H1 (cell line): ENCODE measurements around the gene PHGDH. TPM values are rescaled to one million over a fixed set of nuclear protein-coding genes. Genes with fewer than 3 reads are reported as not detected.

ENCODE experiments used
- CTCF ChIA-PET: fragments of 300-600 bp; sonication (Branson Sonifier 250); formaldehyde crosslinking; loops from one replicate; lab custom pipeline; 2021; ENCODE audit not compliant: partially characterized antibody; lab: Charles Lee
- POLR2A ChIA-PET: fragments of 300-600 bp; sonication (Branson Sonifier 250); formaldehyde crosslinking; loops from one replicate; lab custom pipeline; 2021; ENCODE audit warnings: inconsistent platforms; ENCODE audit not compliant: partially characterized antibody; lab: Charles Lee
- DNase-seq, 2 experiments: peaks; one replicate each; pipeline versions ENCODE4 v3.0.0 to v3.0.0-alpha.2; 2010 to 2022; ENCODE audit warnings: low spot score in 2 of 2, low read depth in 1 of 2, mixed read lengths in 1 of 2
- FAIRE-seq: peaks from 2 replicates; lab custom pipeline; 2011; peaks lifted over from hg19 to GRCh38; lab: Jason Lieb, UNC
- H2AFZ ChIP-seq: 2 replicates; pipeline ENCODE4 v1.8.1; 2012; ENCODE audit warnings: low read length, inconsistent platforms
- H2AK5ac ChIP-seq: 2 replicates; pipeline ENCODE4 v1.6.1; 2013; ENCODE audit warnings: low read depth, low read length
- H2BK120ac ChIP-seq: replicated peaks from 2 replicates; pipeline ENCODE3; 2013; ENCODE audit warnings: low read depth, low read length, inconsistent platforms
- H2BK12ac ChIP-seq: 2 replicates; pipeline ENCODE4 v1.6.1; 2013; ENCODE audit warnings: low read depth, low read length
- H2BK15ac ChIP-seq: 2 replicates; pipeline ENCODE4 v1.6.1; 2013; ENCODE audit warnings: low read length
- H2BK20ac ChIP-seq: 2 replicates; pipeline ENCODE4 v1.6.1; 2013; ENCODE audit warnings: low read length
- H2BK5ac ChIP-seq: 2 replicates; pipeline ENCODE4 v1.6.1; 2013; ENCODE audit warnings: low read depth, low read length
- H3K14ac ChIP-seq: 2 replicates; pipeline ENCODE4 v1.6.1; 2013; ENCODE audit warnings: inconsistent platforms; ENCODE audit not compliant: insufficient read length
- H3K18ac ChIP-seq: 2 replicates; pipeline ENCODE4 v1.6.1; 2013; ENCODE audit warnings: low read length; ENCODE audit errors: extremely low read depth
- H3K23ac ChIP-seq: 2 replicates; pipeline ENCODE4 v1.6.1; 2013; ENCODE audit warnings: inconsistent platforms; ENCODE audit not compliant: insufficient read length
- H3K23me2 ChIP-seq: 2 replicates; pipeline ENCODE4 v1.6.1; 2013; ENCODE audit warnings: low read depth, low read length
- H3K27ac ChIP-seq: 2 replicates; pipeline ENCODE4 v1.6.1; 2011; ENCODE audit warnings: low read depth, low read length, inconsistent platforms
- H3K27me3 ChIP-seq, 4 experiments: replicated peaks in 1 of 4; 1 replicate in 1 of 4; 2 replicates in 3 of 4; pipeline versions ENCODE4 v1.6.1 to v1.8.1; 2011 to 2013; ENCODE audit warnings: low read length in 3 of 4, mild to moderate bottlenecking in 3 of 4, inconsistent platforms in 2 of 4, mixed read lengths in 2 of 4, moderate library complexity in 1 of 4; ENCODE audit not compliant: control insufficient read depth in 3 of 4, insufficient read depth in 3 of 4; ENCODE audit errors: extremely low read depth in 1 of 4
- H3K36me3 ChIP-seq, 4 experiments: 2 replicates each; pipeline versions ENCODE4 v1.6.1 to v1.8.1; 2011 to 2013; ENCODE audit warnings: mild to moderate bottlenecking in 4 of 4, low read length in 3 of 4, moderate library complexity in 2 of 4, control low read depth in 1 of 4, inconsistent platforms in 1 of 4; ENCODE audit not compliant: insufficient read depth in 4 of 4, control insufficient read depth in 2 of 4
- H3K4ac ChIP-seq: replicated peaks from 2 replicates; pipeline ENCODE3; 2013; ENCODE audit warnings: low read length, low read depth, mixed read lengths, inconsistent platforms; ENCODE audit not compliant: insufficient read length
- H3K4me1 ChIP-seq, 4 experiments: replicated peaks in 1 of 4; 1 replicate in 1 of 4; 2 replicates in 3 of 4; pipeline versions ENCODE4 v1.6.1 to v1.8.1; 2011 to 2013; ENCODE audit warnings: low read length in 3 of 4, inconsistent platforms in 2 of 4, mixed read lengths in 1 of 4; ENCODE audit not compliant: insufficient read depth in 4 of 4, control insufficient read depth in 3 of 4
- H3K4me2 ChIP-seq, 2 experiments: 2 replicates each; pipeline versions ENCODE4 v1.6.1 to v1.8.1; 2011 to 2013; ENCODE audit warnings: low read depth in 2 of 2, low read length in 2 of 2, control low read depth in 1 of 2, inconsistent platforms in 1 of 2, mild to moderate bottlenecking in 1 of 2; ENCODE audit not compliant: insufficient read depth in 1 of 2
- H3K4me3 ChIP-seq, 4 experiments: fragments of 200-600, 300-600 bp in 1 of 4; sonication (generic), shearing (Covaris generic), sonication (Bioruptor Twin) in 1 of 4; 2 replicates each; pipeline versions ENCODE4 v1.5.1 to v1.8.1; 2011 to 2016; ENCODE audit warnings: low read length in 4 of 4, low read depth in 3 of 4, control low read depth in 2 of 4, inconsistent platforms in 2 of 4, mild to moderate bottlenecking in 2 of 4, mixed read lengths in 1 of 4, moderate library complexity in 1 of 4; ENCODE audit not compliant: insufficient read depth in 2 of 4; ENCODE audit errors: extremely low read depth in 1 of 4
- H3K56ac ChIP-seq: replicated peaks from 2 replicates; pipeline ENCODE3; 2013; ENCODE audit warnings: low read depth, mild to moderate bottlenecking, mixed read lengths, low read length, inconsistent platforms; ENCODE audit not compliant: insufficient read length
- H3K79me1 ChIP-seq: 2 replicates; pipeline ENCODE4 v1.6.1; 2013; ENCODE audit warnings: low read depth, low read length, control low read depth
- H3K79me2 ChIP-seq, 2 experiments: 2 replicates each; pipeline versions ENCODE4 v1.6.1 to v1.8.1; 2012 to 2013; ENCODE audit warnings: low read length in 2 of 2, mild to moderate bottlenecking in 2 of 2, inconsistent platforms in 1 of 2; ENCODE audit not compliant: insufficient read depth in 2 of 2, control insufficient read depth in 1 of 2
- H3K9ac ChIP-seq, 4 experiments: replicated peaks in 1 of 4; 1 replicate in 1 of 4; 2 replicates in 3 of 4; pipeline versions ENCODE4 v1.6.1 to v1.8.1; 2011 to 2013; ENCODE audit warnings: low read depth in 3 of 4, low read length in 3 of 4, control low read depth in 2 of 4, mild to moderate bottlenecking in 2 of 4, moderate library complexity in 2 of 4, inconsistent platforms in 1 of 4; ENCODE audit errors: extremely low read depth in 1 of 4
- H3K9me3 ChIP-seq, 2 experiments: 2 replicates each; pipeline versions ENCODE4 v1.6.1 to v1.8.1; 2012 to 2013; ENCODE audit warnings: mild to moderate bottlenecking in 2 of 2, moderate library complexity in 2 of 2, control low read depth in 1 of 2, inconsistent platforms in 1 of 2, low read depth in 1 of 2, low read length in 1 of 2, mixed read lengths in 1 of 2; ENCODE audit not compliant: insufficient read depth in 2 of 2
- H4K20me1 ChIP-seq, 2 experiments: replicated peaks in 1 of 2; 2 replicates each; pipeline versions ENCODE3 to v1.8.1; 2011 to 2013; ENCODE audit warnings: inconsistent platforms in 2 of 2, low read length in 2 of 2, mild to moderate bottlenecking in 1 of 2; ENCODE audit not compliant: insufficient read depth in 2 of 2, control insufficient read depth in 1 of 2
- H4K5ac ChIP-seq: 2 replicates; pipeline ENCODE4 v1.6.1; 2013; ENCODE audit warnings: low read length, low read depth, mixed read lengths, inconsistent platforms; ENCODE audit not compliant: insufficient read length
- H4K8ac ChIP-seq: 2 replicates; pipeline ENCODE4 v1.8.0; 2013; ENCODE audit warnings: mild to moderate bottlenecking, moderate library complexity, low read length, inconsistent platforms; ENCODE audit not compliant: insufficient read depth; ENCODE audit errors: extremely low read depth
- H4K91ac ChIP-seq: replicated peaks from 2 replicates; pipeline ENCODE3; 2013; ENCODE audit warnings: low read length, mixed read lengths, inconsistent platforms; ENCODE audit not compliant: insufficient read length
- BACH1 ChIP-seq: IDR thresholded peaks from 2 replicates; pipeline ENCODE4 v1.6.1; 2012; ENCODE audit warnings: low read length, improper control_type of control experiment
- BRCA1 ChIP-seq: IDR thresholded peaks from 2 replicates; pipeline ENCODE4 v1.6.1; 2012; ENCODE audit warnings: low read depth, low read length, improper control_type of control experiment
- CEBPB ChIP-seq: IDR thresholded peaks from 2 replicates; pipeline ENCODE4 v1.6.1; 2012; ENCODE audit warnings: low read depth, low read length
- CTBP2 ChIP-seq: IDR thresholded peaks from 2 replicates; pipeline ENCODE4 v1.7.0; 2011; ENCODE audit warnings: borderline replicate concordance, mild to moderate bottlenecking, moderate library complexity, mixed read lengths, low read length; ENCODE audit not compliant: insufficient read depth, insufficient read length
- EGR1 ChIP-seq: IDR thresholded peaks from 2 replicates; pipeline ENCODE4 v1.6.1; 2011; ENCODE audit warnings: low read depth, low read length, borderline replicate concordance
- MAFK ChIP-seq: IDR thresholded peaks from 2 replicates; pipeline ENCODE4 v1.6.1; 2012; ENCODE audit warnings: low read depth, mild to moderate bottlenecking, improper control_type of control experiment, low read length
- NANOG ChIP-seq: IDR thresholded peaks from 2 replicates; pipeline ENCODE4 v1.6.1; 2011; ENCODE audit warnings: low read length, low read depth, mild to moderate bottlenecking, inconsistent platforms; ENCODE audit not compliant: insufficient read depth, poor library complexity, severe bottlenecking
- PHF8 ChIP-seq: fragments of 200-600 bp; sonication (generic); conservative IDR thresholded peaks from 2 replicates; pipeline ENCODE4 v1.7.1; 2012; ENCODE audit warnings: low read depth, mild to moderate bottlenecking, inconsistent platforms, low read length, moderate library complexity
- RBBP5 ChIP-seq: IDR thresholded peaks from 2 replicates; pipeline ENCODE4 v1.7.1; 2012; ENCODE audit warnings: low read depth, mild to moderate bottlenecking, inconsistent platforms, low read length, moderate library complexity, borderline replicate concordance
- SIX5 ChIP-seq: IDR thresholded peaks from 2 replicates; pipeline ENCODE4 v1.6.1; 2011; ENCODE audit warnings: mild to moderate bottlenecking, low read depth, low read length
- SP1 ChIP-seq: IDR thresholded peaks from 2 replicates; pipeline ENCODE4 v1.6.1; 2011; ENCODE audit warnings: low read depth, low read length
- TCF12 ChIP-seq: IDR thresholded peaks from 2 replicates; pipeline ENCODE4 v1.6.1; 2011; ENCODE audit warnings: low read depth, mild to moderate bottlenecking, low read length
- TEAD4 ChIP-seq: IDR thresholded peaks from 2 replicates; pipeline ENCODE4 v1.6.1; 2012; ENCODE audit warnings: low read depth, low read length, inconsistent platforms, mixed read lengths
- WGBS, 2 experiments: shearing (Covaris generic) in 1 of 2; methylation state at CpG; one replicate each; pipeline versions ENCODE4 v1.1.6 to v1.1.7; 2013 to 2015; ENCODE audit warnings: low lambda C conversion rate in 2 of 2, mixed read lengths in 2 of 2, inconsistent platforms in 1 of 2, low coverage in 1 of 2, missing lambda C conversion rate in 1 of 2; ENCODE audit not compliant: insufficient replicate concordance in 2 of 2, insufficient coverage in 1 of 2, insufficient read length in 1 of 2; ENCODE audit errors: extremely low coverage in 1 of 2, missing lambda C conversion rate in 1 of 2; 5-methylcytosine and 5-hydroxymethylcytosine counted together
- polyA plus RNA-seq, 7 experiments: library from polyadenylated mRNA; depleted of rRNA in 3 of 7; stranded (reverse) in 5 of 7; unstranded in 2 of 7; fragments of >200 nt in 5 of 7; fragments of 200-250 nt in 2 of 7; gene quantifications; 1 replicate in 5 of 7; 2 replicates in 1 of 7; 4 replicates in 1 of 7; pipeline versions ENCODE4 v1.2.1 to v1.2.3, GENCODE V29; 2011 to 2013; ENCODE audit warnings: missing spikeins in 2 of 7, mixed read lengths in 2 of 7
- total RNA-seq: library from RNA; stranded (reverse); fragmentation: NEBNext Ultra II Directional; extraction: Animal tissue kit (Norgen Biotek cat#: 25700); gene quantifications from 2 replicates; pipeline ENCODE4 v1.2.1, GENCODE V29; 2021
- TF ChIP-seq, protein P1 (sequence below): IDR thresholded peaks from 2 replicates; pipeline ENCODE4 v1.6.1; 2012; ENCODE audit warnings: inconsistent platforms

PHGDH gene
- total and polyA plus RNA-seq, 2 of the 8 experiments (the other 6 are each of a cell fraction or from before 2014, with no cell fraction given): 358 to 687 TPM

DNA sequence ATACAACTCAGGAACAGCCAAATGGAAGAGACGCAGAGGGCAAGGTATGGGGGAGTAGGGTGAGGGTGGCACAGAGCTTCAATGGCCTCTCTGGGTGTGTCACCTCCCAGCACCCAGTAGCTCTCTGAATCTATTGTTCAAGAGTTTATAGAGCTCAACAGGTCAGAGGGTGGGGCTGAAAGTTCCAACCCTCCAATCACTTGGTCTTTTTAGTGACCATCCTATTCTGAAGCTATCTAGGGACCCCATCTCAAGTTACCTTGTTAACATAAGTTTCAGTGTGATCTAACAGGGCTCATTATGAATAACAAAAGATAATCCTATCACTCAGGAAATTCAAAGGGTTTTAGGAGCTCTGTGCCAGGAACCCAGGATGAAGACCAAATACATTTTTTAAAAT lies 32.5 kb upstream of the PHGDH start:
- H4K20me1 ChIP-seq: no peaks in the 10 kb centered on the region
- no peak overlapping the region for H4K91ac ChIP-seq
- no peaks in the 10 kb centered on the region for H3K9me3 ChIP-seq
- H3K4me1 ChIP-seq: peaks cover 5 to 11% (median 8%) of the 10 kb centered on the region in 4 experiments; a peak in 6 of 7 replicates
- DNase-seq (no peak), FAIRE-seq (peak; percentile 70)
- ChIA-PET CTCF (interaction anchor here (0.7 to 10.4 kb wide), 14 partner anchors 9 to 91 kb away, joined by 3 to 141 read pairs (median 10); partner anchors contain the start of genes PHGDH and ZNF697), POLR2A (interaction anchor here (0.7 to 10.2 kb wide), 10 partner anchors 9 to 64 kb away, joined by 3 to 167 read pairs (median 5); partner anchors contain the start of genes PHGDH and ZNF697)
- no peak overlapping the region for H2BK12ac ChIP-seq
- H2BK5ac ChIP-seq: no peak overlapping the region
- no peak overlapping the region for H2AK5ac ChIP-seq
- no peak overlapping the region for H2AFZ ChIP-seq
- WGBS, 2 experiments: 87% methylated on average over 1 of the region's 1 CpG; no CpG with 5 or more reads in 1 of the 2 experiments
- no peaks in the 10 kb centered on the region; the same call in 1 of the 2 replicates for H3K23me2 ChIP-seq
- no peak overlapping the region for H3K23ac ChIP-seq
- no peak overlapping the region for H3K18ac ChIP-seq
- no peak overlapping the region for H2BK120ac ChIP-seq
- H3K79me2 ChIP-seq: no peaks in the 10 kb centered on the region
- no peak overlapping the region for H3K9ac ChIP-seq
- H3K4me2 ChIP-seq: peak overlapping the region in 1 of 2 experiments; percentile 9; a peak in 2 of 4 replicates
- H4K8ac ChIP-seq: no peak overlapping the region
- no peaks in the 10 kb centered on the region for H3K27me3 ChIP-seq
- no peak overlapping the region for H3K14ac ChIP-seq
- H2BK20ac ChIP-seq: no peak overlapping the region
- H3K36me3 ChIP-seq: no peaks in the 10 kb centered on the region
- no peak overlapping the region for H3K56ac ChIP-seq
- 0 out of 8 replicates have a peak overlapping the region, but pooled peaks of 1 of the 4 experiments have one; percentile 3 for H3K4me3 ChIP-seq
- H3K79me1 ChIP-seq: no peaks in the 10 kb centered on the region
- H3K27ac ChIP-seq: no peak overlapping the region
- no peak overlapping the region for H3K4ac ChIP-seq
- H4K5ac ChIP-seq: no peak overlapping the region
- H2BK15ac ChIP-seq: no peak overlapping the region
- TF ChIP-seq TCF12 (no peak), SIX5 (0 out of 2 replicates have a peak, but pooled peaks have one; percentile 12), NANOG (no peak), EGR1 (no peak), TEAD4 (no peak), SP1 (0 out of 2 replicates have a peak, but pooled peaks have one; percentile 26), PHF8 (no peak), CTBP2 (no peak), BRCA1 (no peak), CEBPB (no peak), RBBP5 (no peak), MAFK (no peak), BACH1 (no peak)
- TF ChIP-seq, protein P1, sequence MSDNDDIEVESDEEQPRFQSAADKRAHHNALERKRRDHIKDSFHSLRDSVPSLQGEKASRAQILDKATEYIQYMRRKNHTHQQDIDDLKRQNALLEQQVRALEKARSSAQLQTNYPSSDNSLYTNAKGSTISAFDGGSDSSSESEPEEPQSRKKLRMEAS: no peak
